ENCODE measurements around the gene PFDN4.

Gene PFDN4

DNA sequence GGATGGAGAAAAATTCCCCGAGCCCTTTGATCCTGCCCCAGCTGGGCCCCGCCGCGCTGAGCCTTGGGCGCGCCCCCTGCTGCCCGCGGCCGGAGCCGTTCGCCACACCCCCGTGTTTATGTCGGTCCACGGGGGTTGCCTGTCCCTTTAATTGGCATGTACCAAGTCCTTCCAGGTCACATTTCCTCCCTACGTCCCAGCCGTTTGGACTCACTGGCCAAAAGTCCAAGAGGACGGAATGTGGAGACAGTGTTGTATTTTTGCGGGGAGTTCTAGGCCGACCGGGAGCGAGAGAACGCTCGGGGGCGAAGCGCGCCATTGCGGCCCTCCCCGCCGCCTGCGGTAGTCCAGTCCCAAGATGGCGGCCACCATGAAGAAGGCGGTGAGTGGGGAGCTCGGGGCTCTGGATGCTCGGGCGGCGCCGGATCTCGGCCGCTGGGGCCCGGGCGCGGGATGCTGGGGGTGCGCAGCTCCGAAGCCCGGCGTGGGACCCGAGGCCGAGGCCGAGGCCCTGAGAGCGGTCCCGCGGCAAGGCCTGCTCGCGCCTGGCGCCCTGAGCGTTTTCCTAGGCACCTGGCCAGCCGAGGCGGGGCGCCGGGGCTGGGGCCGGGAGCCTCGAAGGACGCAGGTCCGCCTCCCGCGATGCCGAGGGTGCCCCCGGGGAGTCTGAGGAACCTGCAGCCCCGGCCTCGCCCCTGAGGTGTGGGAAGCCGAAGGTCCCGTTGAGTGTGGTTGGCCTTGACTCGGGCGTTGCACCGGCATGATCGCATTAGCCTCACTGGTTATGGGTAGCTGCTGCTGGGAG is at the start of gene PFDN4:
TSS of gene PFDN4 (plus strand) at position 345 of the 805 bp plus-strand sequence. CDS start at position 359, 14 bp downstream.
- DNase-seq (ENCODE audit: extremely low read depth in 1 of 2, low read depth in 1 of 2): peak; percentile 58 to 63

DNA sequence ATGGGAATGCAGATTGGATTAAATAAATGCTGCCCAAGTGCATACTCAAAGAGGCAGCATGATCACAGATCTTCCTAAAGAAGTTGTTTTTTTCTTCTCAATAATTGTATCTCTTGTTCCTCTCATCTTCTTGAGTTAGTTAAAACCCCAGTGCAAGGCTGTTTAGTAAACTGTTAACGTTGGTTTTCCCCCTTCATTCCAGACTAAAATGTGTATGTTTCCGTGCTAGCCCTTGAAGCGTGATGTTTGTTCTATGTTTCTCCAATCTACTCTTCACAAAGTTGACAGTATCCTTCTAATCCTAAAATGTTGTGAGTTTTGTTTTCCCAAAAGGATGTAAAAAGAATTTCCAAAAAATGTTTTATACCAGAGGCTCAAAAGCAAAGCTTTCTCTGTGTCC is 49.7 kb upstream of the PFDN4 start:
- no peak for DNase-seq (ENCODE audit: extremely low read depth in 1 of 2, low read depth in 1 of 2)

- DNase-seq (ENCODE audit: extremely low read depth in 1 of 2, low read depth in 1 of 2): no peak
These were observed 49.0 kb upstream of the PFDN4 start for GRCh38 chr20:54158856-54159418.

- DNase-seq (ENCODE audit: extremely low read depth in 1 of 2, low read depth in 1 of 2): no peak
These were observed 47.6 kb upstream of the PFDN4 start for GRCh38 chr20:54160065-54161007.

DNA sequence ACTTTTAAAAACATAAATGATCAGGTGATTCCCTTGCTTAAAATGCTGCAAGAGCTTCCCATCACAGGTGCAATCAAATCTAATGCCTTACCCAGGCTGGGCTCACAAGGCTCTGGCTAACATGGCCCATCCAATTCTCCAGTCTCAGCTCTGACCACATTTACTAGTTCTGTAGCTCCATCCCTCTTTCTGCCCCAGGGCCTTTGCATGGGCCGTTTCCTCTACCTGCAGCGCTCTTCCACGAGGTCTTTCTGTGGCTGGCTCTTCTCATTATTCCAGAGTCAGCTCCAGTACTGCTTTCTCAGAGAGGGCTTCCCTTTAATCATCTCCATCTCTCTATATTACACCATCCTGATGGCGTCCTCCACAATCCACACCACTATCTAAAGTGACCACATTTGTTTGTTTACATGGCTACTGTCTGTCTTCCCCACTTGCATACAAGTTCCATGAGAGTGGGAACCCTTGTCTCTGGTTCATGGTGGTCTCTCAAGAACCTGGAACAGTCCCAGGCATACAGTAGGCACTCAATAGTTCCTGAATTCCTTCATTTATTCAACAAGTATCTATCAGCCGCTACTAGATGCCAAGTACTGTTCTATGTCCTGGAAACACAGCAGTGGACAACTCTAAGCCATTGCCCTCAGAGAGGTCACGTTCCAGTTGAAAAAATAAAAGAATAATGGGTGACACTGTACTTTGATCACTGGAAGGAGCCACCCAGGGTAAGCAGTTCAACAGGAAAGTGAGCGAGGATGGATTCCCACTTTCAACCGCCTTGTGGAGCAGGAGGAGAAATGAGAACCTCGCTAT is 46.7 kb upstream of the PFDN4 start:
- DNase-seq (ENCODE audit: extremely low read depth in 1 of 2, low read depth in 1 of 2): no peak

- no peak for DNase-seq (ENCODE audit: extremely low read depth in 1 of 2, low read depth in 1 of 2)
These were observed 46.1 kb upstream of the PFDN4 start for GRCh38 chr20:54161821-54162149.

GRCh38 chr20:54162378-54163009 is 45.4 kb upstream of the PFDN4 start:
- DNase-seq (ENCODE audit: extremely low read depth in 1 of 2, low read depth in 1 of 2): no peak

GRCh38 chr20:54163402-54163801 is 44.5 kb upstream of the PFDN4 start:
- DNase-seq (ENCODE audit: extremely low read depth in 1 of 2, low read depth in 1 of 2): no peak

DNA sequence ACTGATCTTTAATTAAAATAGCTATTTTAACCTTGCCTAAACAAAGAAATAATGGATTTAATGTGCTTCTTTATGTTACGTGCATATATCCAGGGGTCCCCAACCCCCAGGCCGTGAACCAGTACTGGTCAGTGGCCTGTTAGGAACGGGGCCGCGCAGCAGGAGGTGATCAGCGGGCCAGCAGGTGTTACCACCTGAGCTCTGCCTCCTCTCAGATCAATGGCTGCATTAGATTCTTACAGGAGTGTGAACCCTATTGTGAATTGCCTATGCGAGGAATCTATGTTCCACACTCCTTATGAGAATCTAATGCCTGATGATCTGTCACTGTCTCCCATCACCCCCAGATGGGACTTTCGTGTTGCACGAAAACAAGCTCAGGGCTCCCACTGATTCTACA is 42.9 kb upstream of the PFDN4 start:
- no peak for DNase-seq (ENCODE audit: extremely low read depth in 1 of 2, low read depth in 1 of 2)

GRCh38 chr20:54165803-54166202 is 42.1 kb upstream of the PFDN4 start:
- DNase-seq (ENCODE audit: extremely low read depth in 1 of 2, low read depth in 1 of 2): no peak

DNA sequence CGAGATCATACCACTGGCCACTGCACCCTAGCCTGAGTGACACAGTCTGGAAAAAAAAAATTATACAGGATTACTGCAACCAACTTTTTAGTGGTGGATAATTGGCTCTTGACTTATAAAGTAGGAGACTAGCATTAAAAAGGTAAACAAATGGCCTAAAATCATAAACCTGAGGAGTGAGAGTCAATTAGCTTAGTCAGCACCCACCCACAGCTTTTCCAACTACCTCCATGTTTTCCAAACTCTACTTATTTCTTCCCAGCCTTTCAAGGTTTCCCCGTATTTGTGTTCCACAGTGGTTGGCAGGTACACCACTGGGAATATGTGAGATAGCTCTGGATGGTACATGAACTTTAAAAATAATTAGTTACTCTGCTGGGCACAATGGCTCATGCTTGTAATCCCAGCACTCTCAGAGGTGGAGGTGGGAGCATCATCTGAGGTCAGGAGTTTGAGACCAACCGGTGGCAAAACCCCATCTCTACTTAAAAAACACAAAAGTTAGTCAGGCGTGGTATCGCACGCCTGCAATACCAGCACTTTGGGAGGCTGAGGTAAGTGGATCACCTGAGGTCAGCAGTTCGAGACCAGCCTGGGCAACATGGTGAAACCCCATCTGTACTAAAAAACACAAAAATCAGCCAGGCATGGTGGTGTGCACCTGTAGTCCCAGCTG is 40.8 kb upstream of the PFDN4 start:
- DNase-seq (ENCODE audit: extremely low read depth in 1 of 2, low read depth in 1 of 2): no peak

GRCh38 chr20:54167909-54168872 is 39.7 kb upstream of the PFDN4 start:
- DNase-seq (ENCODE audit: extremely low read depth in 1 of 2, low read depth in 1 of 2): no peak

GRCh38 chr20:54168961-54169862 is 38.7 kb upstream of the PFDN4 start:
- DNase-seq (ENCODE audit: extremely low read depth in 1 of 2, low read depth in 1 of 2): no peak

GRCh38 chr20:54170026-54170471 is 37.8 kb upstream of the PFDN4 start:
- DNase-seq (ENCODE audit: extremely low read depth in 1 of 2, low read depth in 1 of 2): no peak

GRCh38 chr20:54170963-54171362 is 36.9 kb upstream of the PFDN4 start:
- no peak for DNase-seq (ENCODE audit: extremely low read depth in 1 of 2, low read depth in 1 of 2)

DNA sequence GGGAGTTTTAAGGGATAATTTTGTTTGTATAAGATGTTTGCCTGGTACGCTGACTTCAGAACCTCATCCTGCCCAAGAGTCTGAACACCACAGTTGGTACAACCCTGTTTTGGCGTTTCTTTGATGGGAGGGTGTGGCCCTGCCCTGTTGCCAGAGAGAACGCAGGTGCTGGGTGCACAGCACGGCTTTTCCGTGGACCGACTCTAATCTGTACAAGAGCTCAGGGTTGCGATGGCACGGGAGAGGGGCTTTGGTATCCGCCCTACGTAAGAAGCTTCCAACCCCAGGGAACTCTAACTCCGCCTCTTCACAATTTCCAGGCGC is 35.4 kb upstream of the PFDN4 start:
- no peak for DNase-seq (ENCODE audit: extremely low read depth in 1 of 2, low read depth in 1 of 2)

DNA sequence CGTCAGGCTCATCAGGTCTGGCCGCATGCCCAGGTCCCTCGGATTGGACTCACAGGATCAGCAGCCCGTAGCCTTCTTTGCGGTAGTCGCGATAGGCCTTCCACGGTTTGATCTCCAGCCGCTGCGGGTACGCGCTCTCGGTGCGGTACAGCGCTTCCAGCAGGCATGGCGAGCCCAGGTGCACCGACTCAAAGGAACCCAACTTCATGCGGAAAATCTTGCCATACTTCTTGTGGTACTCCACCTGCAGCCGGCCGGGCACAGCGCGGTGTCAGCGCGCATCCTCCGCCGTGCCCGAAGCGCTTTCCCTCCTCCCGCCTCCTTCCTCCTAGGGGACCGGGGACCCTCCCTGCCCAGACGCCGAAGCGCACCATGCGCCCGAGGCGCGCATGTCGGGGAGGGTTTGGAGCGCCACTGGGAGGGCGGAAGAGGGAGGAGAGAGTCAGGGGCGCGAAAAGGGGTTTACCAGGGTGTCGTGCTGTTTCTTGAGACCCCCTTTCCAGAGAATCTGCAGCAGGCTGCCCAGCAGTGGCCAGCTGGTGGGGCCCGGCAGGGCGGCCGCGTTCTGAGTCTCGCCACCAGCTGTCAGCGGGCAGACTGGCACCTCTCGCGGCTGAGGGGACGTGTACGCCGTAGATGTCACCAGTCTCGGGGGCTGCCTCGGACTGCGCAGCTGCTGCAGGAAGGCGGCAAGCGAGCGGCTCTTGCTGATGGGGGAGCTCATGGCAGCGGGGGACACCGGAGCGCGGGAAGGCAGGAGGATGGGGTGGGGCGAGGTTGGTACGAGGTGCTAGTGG is 34.8 kb upstream of the PFDN4 start:
- no peak for DNase-seq (ENCODE audit: extremely low read depth in 1 of 2, low read depth in 1 of 2)
